HFF-Myc (cell line): Measurements from ENCODE around the gene PDCL3.

ENCODE experiments used
- DNase-seq: peaks from one replicate; pipeline ENCODE4 v3.0.0-alpha.2; 2011; ENCODE audit warnings: low read depth; ENCODE audit errors: extremely low read depth
- H3K4me3 ChIP-seq: replicated peaks from 2 replicates; pipeline ENCODE4 v1.5.1; 2011; ENCODE audit warnings: low read depth, mild to moderate bottlenecking, control low read depth, low read length
- CTCF ChIP-seq: IDR thresholded peaks from 2 replicates; pipeline ENCODE4 v1.5.1; 2012; ENCODE audit warnings: mild to moderate bottlenecking, low read depth, low read length, control low read depth; ENCODE audit errors: missing control alignments

The PDCL3 gene

DNA sequence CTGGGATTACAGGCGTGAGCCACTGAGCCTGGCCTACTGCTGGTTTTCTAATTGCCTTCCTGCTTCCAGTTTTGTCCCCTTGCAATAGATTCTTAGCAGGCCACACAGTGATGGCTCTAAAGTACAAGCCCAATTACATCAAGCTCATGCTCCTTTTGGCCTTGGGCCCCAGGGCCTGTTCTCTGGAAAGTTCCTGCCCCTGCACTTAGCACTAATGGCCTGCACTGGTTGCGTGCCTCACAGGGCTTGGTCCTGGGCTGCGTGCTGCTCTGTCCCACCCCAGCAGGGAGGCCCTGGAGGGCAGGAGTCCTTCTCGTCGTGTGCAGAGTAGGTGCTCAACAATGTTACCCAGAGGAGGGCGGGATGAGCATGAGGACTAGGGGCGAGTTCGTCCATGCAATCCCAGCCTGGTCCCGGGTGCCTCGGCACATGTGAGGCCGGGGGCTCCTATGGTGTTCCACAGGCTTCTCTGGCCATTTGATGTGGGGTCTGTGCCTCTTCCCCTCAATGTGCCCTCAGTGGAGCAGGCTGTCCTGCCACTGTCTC, 51.7 kb downstream of the PDCL3 start:
- no peak for TF ChIP-seq CTCF
- H3K4me3 ChIP-seq = no peak overlapping the region
- no peak for DNase-seq

- no peak overlapping the region for H3K4me3 ChIP-seq
- TF ChIP-seq CTCF = no peak
- DNase-seq = no peak
Measured at GRCh38 chr2:100615471-100615870, 52.7 kb downstream of the PDCL3 start.

GRCh38 chr2:100615886-100616285, 53.1 kb downstream of the PDCL3 start:
- no peak for TF ChIP-seq CTCF
- no peak overlapping the region for H3K4me3 ChIP-seq
- DNase-seq = no peak

DNA sequence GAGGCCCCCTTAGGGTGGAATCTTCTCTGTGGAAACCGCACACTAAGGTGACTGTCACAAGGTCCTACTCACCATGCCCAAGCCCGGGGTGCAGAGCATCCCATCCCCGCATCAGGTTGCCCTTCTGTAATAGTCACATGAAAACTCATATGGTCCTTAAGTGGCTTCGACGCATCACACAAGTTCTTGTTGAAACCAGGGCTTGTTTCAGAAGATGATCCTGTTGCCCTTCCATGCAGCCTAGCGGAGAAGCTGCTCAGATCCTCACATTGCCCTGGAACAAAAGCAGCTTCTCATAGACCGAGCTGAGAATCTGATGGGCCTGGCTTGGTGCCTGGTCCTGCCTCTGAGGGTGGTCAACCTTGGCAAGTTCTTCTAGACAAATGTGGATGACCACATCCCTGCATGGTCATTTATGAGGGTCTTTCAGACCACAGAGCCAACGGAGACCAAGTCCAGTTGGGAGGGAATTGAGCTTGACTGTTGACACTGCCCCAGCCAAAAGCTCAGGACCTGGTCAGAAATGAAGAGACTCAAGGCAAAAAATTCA, 54.1 kb downstream of the PDCL3 start:
- DNase-seq = no peak
- no peak overlapping the region for H3K4me3 ChIP-seq
- TF ChIP-seq CTCF = no peak

- no peak for TF ChIP-seq CTCF
- DNase-seq = no peak
- no peak overlapping the region for H3K4me3 ChIP-seq
Measured at GRCh38 chr2:100619951-100620350, 57.2 kb downstream of the PDCL3 start.

DNA sequence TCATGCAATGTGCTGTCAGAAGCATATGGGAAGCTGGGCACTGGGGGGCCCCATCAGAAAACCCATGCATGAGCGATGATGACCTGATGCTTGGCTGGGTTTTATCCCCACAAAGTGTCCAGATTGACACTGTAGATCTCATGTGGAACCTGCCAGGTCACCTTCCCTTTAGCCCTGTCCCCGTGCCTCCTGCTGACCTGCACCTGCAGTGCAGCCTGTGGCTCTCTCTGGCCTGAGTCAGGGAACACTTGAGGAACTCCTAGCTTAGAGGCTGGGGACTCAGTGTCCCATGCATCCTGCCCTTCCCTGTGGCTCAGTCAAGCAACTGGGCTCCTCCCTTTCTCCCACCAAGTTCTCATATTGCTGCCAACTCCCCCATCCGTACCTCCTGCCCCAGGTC, 57.7 kb downstream of the PDCL3 start:
- H3K4me3 ChIP-seq = no peak overlapping the region
- DNase-seq = no peak
- no peak for TF ChIP-seq CTCF
